ENCODE measurements around the gene TBC1D3B.

DNA sequence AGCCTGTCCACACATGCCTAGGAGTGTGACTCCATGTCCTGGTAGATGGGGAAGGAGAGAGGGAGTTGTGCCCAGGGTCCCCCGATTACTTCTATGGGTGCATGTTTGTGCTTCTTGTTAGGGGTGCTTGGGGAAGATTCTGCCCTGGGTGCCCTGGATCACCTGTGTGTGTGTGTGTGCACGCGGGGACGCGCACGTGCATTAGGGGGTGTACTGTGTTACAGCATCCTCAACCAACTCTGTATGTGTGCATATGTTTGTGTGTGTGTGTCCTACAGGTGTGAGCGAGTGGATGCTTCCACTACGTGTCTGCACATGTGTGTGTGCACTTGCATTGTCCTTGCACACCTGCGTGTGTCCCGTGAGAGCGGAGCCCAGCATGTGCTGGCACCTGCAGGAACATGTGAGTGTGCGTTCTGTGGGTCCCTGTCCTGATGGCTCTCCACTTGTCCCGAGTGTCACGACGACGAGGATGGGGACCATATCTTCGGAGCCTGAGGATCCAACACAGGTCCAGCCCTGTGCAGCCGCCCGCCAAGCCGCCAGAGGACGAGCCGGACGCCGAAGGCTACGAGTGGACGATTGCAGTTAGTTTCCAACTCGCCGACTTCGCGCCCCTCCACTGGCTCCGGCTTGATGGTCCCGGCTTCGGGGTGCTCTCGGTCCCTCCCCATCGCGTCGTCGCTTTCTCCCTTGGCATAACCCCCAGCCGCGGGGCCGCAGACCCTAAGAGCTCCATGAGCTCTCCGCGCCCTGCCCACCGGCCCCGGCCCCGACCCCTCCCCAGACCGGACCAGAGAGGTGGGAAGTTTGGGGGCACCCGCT lies 6.0 kb upstream of the TBC1D3B start:
- TF ChIP-seq, protein P1, sequence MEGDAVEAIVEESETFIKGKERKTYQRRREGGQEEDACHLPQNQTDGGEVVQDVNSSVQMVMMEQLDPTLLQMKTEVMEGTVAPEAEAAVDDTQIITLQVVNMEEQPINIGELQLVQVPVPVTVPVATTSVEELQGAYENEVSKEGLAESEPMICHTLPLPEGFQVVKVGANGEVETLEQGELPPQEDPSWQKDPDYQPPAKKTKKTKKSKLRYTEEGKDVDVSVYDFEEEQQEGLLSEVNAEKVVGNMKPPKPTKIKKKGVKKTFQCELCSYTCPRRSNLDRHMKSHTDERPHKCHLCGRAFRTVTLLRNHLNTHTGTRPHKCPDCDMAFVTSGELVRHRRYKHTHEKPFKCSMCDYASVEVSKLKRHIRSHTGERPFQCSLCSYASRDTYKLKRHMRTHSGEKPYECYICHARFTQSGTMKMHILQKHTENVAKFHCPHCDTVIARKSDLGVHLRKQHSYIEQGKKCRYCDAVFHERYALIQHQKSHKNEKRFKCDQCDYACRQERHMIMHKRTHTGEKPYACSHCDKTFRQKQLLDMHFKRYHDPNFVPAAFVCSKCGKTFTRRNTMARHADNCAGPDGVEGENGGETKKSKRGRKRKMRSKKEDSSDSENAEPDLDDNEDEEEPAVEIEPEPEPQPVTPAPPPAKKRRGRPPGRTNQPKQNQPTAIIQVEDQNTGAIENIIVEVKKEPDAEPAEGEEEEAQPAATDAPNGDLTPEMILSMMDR (IDR thresholded peaks at IDR 0.05; ENCODE audit: low read length) = no peak
- TF ChIP-seq EZH2 (IDR thresholded peaks at IDR 0.05; ENCODE audit: borderline replicate concordance, low read length) = no peak

Measured in OCI-LY1 (cell line).